GM06990 (cell line): ENCODE measurements around the gene CLN3.

Source experiments
- DNase-seq: peaks from one replicate; pipeline ENCODE4 v3.0.0-alpha.2; 2011; ENCODE audit not compliant: insufficient read length; ENCODE audit errors: extremely low read depth
- H3K27me3 ChIP-seq: replicated peaks from 2 replicates; pipeline ENCODE4 v1.6.0; 2011; ENCODE audit warnings: low read length; ENCODE audit not compliant: control insufficient read depth, insufficient read depth
- H3K36me3 ChIP-seq: 2 replicates; pipeline ENCODE4 v1.5.1; 2011; ENCODE audit warnings: low read length; ENCODE audit not compliant: control insufficient read depth, insufficient read depth
- H3K4me3 ChIP-seq: replicated peaks from 2 replicates; pipeline ENCODE4 v1.5.1; 2011; ENCODE audit warnings: low read depth, mild to moderate bottlenecking, control low read depth, low read length
- TF ChIP-seq, protein P1 (sequence below): IDR thresholded peaks from 2 replicates; pipeline ENCODE4 v1.5.1; 2011; ENCODE audit warnings: low read length, control low read depth, mild to moderate bottlenecking, inconsistent platforms; ENCODE audit not compliant: insufficient read depth, poor library complexity, severe bottlenecking

CLN3 gene

DNA sequence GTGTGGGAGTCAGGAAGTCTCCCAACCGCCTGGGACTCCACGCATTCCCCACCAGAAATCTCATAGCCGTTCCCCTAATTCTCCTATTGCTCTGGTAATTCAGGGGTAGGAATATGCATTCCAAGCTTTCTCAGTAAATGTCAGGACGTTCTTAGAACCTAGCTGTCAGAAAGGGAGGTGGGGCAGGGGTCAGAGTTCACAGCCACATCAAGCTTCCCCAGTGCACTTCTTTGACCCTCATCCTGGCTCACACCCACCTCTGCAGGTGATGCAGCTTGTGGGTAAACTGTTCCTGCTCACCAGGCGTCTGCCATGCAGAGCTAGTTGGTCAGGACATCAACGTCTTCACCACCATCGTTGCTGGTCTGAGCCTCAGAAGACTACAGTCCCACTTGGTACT, 28.8 kb upstream of the CLN3 start:
- Histone ChIP-seq H3K36me3 (no peaks in the 10 kb centered on the region), H3K4me3 (no peak overlapping the region), H3K27me3 (no peaks in the 10 kb centered on the region)
- TF ChIP-seq, protein P1, sequence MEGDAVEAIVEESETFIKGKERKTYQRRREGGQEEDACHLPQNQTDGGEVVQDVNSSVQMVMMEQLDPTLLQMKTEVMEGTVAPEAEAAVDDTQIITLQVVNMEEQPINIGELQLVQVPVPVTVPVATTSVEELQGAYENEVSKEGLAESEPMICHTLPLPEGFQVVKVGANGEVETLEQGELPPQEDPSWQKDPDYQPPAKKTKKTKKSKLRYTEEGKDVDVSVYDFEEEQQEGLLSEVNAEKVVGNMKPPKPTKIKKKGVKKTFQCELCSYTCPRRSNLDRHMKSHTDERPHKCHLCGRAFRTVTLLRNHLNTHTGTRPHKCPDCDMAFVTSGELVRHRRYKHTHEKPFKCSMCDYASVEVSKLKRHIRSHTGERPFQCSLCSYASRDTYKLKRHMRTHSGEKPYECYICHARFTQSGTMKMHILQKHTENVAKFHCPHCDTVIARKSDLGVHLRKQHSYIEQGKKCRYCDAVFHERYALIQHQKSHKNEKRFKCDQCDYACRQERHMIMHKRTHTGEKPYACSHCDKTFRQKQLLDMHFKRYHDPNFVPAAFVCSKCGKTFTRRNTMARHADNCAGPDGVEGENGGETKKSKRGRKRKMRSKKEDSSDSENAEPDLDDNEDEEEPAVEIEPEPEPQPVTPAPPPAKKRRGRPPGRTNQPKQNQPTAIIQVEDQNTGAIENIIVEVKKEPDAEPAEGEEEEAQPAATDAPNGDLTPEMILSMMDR = no peak
- no peak for DNase-seq

DNA sequence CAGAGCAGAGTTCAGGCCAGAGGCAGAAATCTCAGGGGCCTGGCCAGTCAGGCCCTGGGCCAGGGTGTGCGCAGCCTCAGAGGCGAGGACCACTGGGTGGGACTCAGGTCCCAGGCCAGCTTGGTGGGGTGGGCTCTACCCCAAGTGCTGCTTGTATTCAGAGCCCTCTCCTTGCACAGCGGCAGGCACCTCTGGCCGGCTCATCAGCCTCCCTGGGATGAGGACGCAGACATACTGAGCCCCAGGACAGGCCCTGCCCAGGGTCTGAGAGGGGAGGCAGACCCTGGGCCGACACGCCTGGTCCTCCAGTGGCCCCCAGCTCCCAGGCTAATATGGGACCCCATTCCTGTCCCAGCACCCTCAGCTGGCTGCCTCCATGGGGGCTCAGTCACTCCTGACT, 22.4 kb upstream of the CLN3 start:
- no peak for DNase-seq
- H3K4me3 ChIP-seq = no peak overlapping the region
- no peaks in the 10 kb centered on the region for H3K36me3 ChIP-seq
- TF ChIP-seq, protein P1 = no peak
- no peaks in the 10 kb centered on the region for H3K27me3 ChIP-seq

- Histone ChIP-seq H3K4me3 (no peak overlapping the region), H3K27me3 (no peaks in the 10 kb centered on the region), H3K36me3 (no peaks in the 10 kb centered on the region)
- DNase-seq = no peak
- TF ChIP-seq, protein P1 = no peak
Measured at GRCh38 chr16:28513484-28514181, 21.8 kb upstream of the CLN3 start.

DNA sequence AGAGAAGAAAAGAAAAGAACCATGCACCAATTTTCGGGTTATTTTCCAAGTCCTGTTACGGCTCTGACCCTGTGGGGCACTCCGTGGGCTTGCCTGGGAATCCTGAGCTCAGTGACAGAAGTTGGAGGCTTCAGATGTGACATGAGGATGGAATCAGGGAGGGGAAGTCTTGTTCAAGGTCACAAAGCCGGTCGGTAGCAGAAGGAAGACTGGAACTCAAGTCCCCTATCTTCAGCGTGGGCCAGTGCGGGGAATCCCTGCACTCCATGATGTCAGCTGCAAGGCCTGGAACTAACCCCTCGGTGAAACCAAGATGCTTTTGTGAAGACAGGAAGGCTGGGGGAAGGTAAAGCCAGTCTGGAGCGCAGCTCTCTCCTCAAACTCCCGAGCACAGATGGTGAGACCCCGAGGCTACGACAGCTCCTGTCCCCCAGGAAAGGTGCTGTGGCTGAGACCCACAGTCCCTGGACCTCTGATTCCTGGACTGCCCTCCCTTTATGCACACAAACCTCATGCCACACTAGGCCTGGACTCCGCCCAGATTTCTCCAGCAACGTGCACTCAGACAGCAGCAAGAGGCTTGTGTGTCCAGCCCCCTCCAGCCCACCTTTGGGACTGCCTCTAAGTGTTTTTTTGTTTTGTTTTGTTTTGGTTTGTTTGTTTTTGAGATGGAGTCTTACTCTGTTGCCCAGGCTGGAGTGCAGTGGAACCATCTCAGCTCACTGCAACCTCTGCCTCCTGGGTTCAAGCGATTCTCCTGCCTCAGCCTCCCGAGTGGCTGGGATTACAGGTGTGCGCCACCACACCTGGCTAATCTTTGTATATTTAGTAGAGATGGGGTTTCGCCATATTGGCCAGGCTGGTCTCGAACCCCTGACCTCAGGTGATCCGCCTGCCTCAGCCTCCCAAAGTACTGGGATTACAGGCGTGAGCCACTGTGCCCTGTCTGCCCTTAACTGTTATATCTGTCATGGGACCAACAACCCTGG, 20.2 kb upstream of the CLN3 start:
- DNase-seq = no peak
- H3K27me3 ChIP-seq = no peaks in the 10 kb centered on the region
- TF ChIP-seq, protein P1 = no peak
- H3K36me3 ChIP-seq = no peaks in the 10 kb centered on the region
- no peak overlapping the region for H3K4me3 ChIP-seq

GRCh38 chr16:28511031-28511430, 19.2 kb upstream of the CLN3 start:
- Histone ChIP-seq H3K4me3 (no peak overlapping the region), H3K36me3 (no peaks in the 10 kb centered on the region), H3K27me3 (no peaks in the 10 kb centered on the region)
- TF ChIP-seq, protein P1 = no peak
- no peak for DNase-seq
